Liver (tissue), 3 donors: Measurements from ENCODE around the gene PODXL2.

Source experiments
- CTCF ChIP-seq: fragments of 150-350 bp; IDR thresholded peaks from 2 replicates; pipeline ENCODE4 v1.5.1; 2017; ENCODE audit warnings: improper control_type of control experiment, low read depth, low read length; ENCODE audit not compliant: missing input control
- EGR1 ChIP-seq, 2 donors: IDR thresholded peaks; 2 replicates each; pipeline ENCODE4 v1.6.1; 2016 to 2018; ENCODE audit warnings: antibody characterized with exemption in 2 of 2, low read depth in 2 of 2
- MAX ChIP-seq: IDR thresholded peaks from 2 replicates; pipeline ENCODE4 v1.6.1; 2016; ENCODE audit warnings: antibody characterized with exemption
- SP1 ChIP-seq: IDR thresholded peaks from 2 replicates; pipeline ENCODE4 v1.6.1; 2018; ENCODE audit warnings: antibody characterized with exemption, mild to moderate bottlenecking
- donor health status: healthy.
- donor health status: healthy.

GRCh38 chr3:127716384-127716783 is 87.4 kb downstream of the PODXL2 start:
- TF ChIP-seq MAX: no peak
- TF ChIP-seq SP1: no peak
- TF ChIP-seq CTCF: no peak
- TF ChIP-seq EGR1 (IDR thresholded peaks at IDR 0.05; ENCODE audit: low read depth in 2 of 2): no peak
